HepG2 (cell line): ENCODE data around the gene SRP68. TPM values are rescaled to one million over a fixed set of nuclear protein-coding genes. Genes with fewer than 3 reads are reported as not detected.

Experiments used
- ATAD3A ChIP-seq: sonication (generic); formaldehyde crosslinking; IDR thresholded peaks from 2 replicates; pipeline ENCODE4 v1.4.0; 2020; ENCODE audit warnings: missing genetic modification reagents
- FOSL2 ChIP-seq: sonication (generic); formaldehyde crosslinking; IDR thresholded peaks from 2 replicates; pipeline ENCODE4 v1.4.0; 2020; ENCODE audit warnings: missing genetic modification reagents
- HNRNPK ChIP-seq: fragments of 200-400 bp; formaldehyde crosslinking; IDR thresholded peaks from 2 replicates; pipeline ENCODE4 v1.6.1; 2018; ENCODE audit warnings: low read length, low read depth, moderate library complexity, mild to moderate bottlenecking; ENCODE audit not compliant: poor library complexity, severe bottlenecking
- NR2C2 ChIP-seq: sonication (generic); formaldehyde crosslinking; IDR thresholded peaks from 2 replicates; pipeline ENCODE4 v1.4.0; 2020; ENCODE audit warnings: missing genetic modification reagents, mild to moderate bottlenecking, moderate library complexity, borderline replicate concordance
- REXO4 ChIP-seq: sonication (generic); formaldehyde crosslinking; IDR thresholded peaks from 2 replicates; pipeline ENCODE4 v1.8.0; 2022; ENCODE audit warnings: missing genetic modification reagents, mild to moderate bottlenecking, borderline replicate concordance
- RFX3 ChIP-seq: IDR thresholded peaks from 2 replicates; pipeline ENCODE4 v1.6.1; 2016; ENCODE audit warnings: missing biosample characterization, missing genetic modification reagents
- TEAD3 ChIP-seq: optimal IDR thresholded peaks from 2 replicates; pipeline ENCODE3; 2016; ENCODE audit warnings: borderline replicate concordance
- ZNF124 ChIP-seq: sonication (generic); formaldehyde crosslinking; IDR thresholded peaks from 2 replicates; pipeline ENCODE4 v1.4.0; 2020; ENCODE audit warnings: missing genetic modification reagents
- ZNF136 ChIP-seq: sonication (generic); formaldehyde crosslinking; IDR thresholded peaks from 2 replicates; pipeline ENCODE4 v1.8.1; 2022; ENCODE audit warnings: low read depth, mild to moderate bottlenecking, moderate library complexity, missing genetic modification reagents
- ZNF280D ChIP-seq: sonication (generic); formaldehyde crosslinking; IDR thresholded peaks from 2 replicates; pipeline ENCODE4 v1.5.1; 2020; ENCODE audit warnings: mild to moderate bottlenecking, missing genetic modification reagents
- polyA plus RNA-seq, 8 experiments: library from polyadenylated mRNA; depleted of rRNA in 3 of 8; stranded (reverse) in 7 of 8; unstranded in 1 of 8; fragments of >200 nt; fragmentation: Illumina TruSeq in 4 of 8; extraction: Trizol in 4 of 8; gene quantifications; 2 replicates each; pipeline versions ENCODE4 v1.2.1 to v1.2.3, GENCODE V29; 2011 to 2016; ENCODE audit warnings: low read depth in 4 of 8, missing spikeins in 1 of 8, mixed read lengths in 1 of 8; ENCODE audit not compliant: insufficient read depth in 1 of 8
- total RNA-seq, 5 experiments: library from RNA; depleted of rRNA; stranded (reverse); fragments of >200 nt; fragmentation: Illumina TruSeq; extraction: Trizol; gene quantifications; 2 replicates each; pipeline ENCODE4 v1.2.3, GENCODE V29; 2016; ENCODE audit warnings: low read depth in 1 of 5
- TF ChIP-seq, protein P1 (sequence below): sonication (generic); formaldehyde crosslinking; IDR thresholded peaks from 2 replicates; pipeline ENCODE4 v1.5.1; 2020; ENCODE audit warnings: mild to moderate bottlenecking, missing genetic modification reagents, borderline replicate concordance
- TF ChIP-seq, protein P2 (sequence below), 2 experiments: sonication (generic) in 1 of 2; formaldehyde crosslinking in 1 of 2; IDR thresholded peaks; 2 replicates each; pipeline versions ENCODE4 v1.6.1 to v1.9.0; 2014 to 2022; ENCODE audit warnings: antibody characterized with exemption in 1 of 2, borderline replicate concordance in 1 of 2, inconsistent platforms in 1 of 2, low read depth in 1 of 2, missing genetic modification reagents in 1 of 2

The SRP68 gene
- total and polyA plus RNA-seq, 2 of the 13 experiments (the other 11 are each of a cell fraction or from before 2014, with no cell fraction given): 39.8 to 74.3 TPM

DNA sequence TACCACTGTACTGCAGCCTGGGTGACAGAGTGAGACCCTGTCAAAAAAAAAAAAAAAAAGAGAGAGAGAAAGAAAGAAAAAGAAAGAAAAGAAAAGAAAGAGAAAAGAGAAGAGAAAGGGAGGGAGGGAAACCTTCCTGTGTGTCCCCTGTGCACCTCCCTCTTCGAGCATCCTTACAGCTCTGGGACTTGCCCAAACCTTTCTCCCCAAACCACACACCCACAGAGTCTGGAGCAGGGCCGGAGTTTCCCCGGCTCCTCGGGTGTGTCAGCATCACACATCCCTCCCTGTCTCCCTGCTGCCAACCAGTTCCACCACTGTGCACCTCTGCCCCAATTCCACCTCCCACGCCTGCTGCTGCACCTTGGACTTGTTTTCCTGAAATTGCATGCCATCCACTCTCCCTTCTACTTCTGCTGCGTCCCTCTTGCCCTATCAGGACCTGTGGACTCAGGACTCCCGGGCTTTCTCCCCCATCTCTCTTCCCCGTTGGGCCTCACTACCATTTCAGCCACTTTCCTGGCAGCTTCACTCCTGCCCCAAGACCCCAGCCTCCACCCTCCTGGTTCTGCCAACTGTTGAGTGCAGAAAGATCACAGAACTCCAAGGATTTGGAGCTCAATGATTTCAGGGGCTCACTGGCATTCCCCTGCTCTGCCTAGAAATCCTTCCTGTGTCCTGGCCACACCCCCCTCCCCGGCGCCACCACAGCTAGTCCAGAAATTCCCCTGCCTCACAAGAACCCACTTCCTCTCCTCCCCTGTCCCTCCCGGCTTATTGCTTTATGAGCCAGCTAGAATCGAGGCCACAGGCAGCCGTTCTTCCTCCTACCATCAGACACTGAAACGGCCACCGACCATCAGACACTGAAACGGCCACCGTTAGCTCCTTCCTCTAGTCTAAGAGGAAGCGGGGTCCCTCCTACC, 75.4 kb downstream of the SRP68 start (continued):
- TF ChIP-seq, protein P1, sequence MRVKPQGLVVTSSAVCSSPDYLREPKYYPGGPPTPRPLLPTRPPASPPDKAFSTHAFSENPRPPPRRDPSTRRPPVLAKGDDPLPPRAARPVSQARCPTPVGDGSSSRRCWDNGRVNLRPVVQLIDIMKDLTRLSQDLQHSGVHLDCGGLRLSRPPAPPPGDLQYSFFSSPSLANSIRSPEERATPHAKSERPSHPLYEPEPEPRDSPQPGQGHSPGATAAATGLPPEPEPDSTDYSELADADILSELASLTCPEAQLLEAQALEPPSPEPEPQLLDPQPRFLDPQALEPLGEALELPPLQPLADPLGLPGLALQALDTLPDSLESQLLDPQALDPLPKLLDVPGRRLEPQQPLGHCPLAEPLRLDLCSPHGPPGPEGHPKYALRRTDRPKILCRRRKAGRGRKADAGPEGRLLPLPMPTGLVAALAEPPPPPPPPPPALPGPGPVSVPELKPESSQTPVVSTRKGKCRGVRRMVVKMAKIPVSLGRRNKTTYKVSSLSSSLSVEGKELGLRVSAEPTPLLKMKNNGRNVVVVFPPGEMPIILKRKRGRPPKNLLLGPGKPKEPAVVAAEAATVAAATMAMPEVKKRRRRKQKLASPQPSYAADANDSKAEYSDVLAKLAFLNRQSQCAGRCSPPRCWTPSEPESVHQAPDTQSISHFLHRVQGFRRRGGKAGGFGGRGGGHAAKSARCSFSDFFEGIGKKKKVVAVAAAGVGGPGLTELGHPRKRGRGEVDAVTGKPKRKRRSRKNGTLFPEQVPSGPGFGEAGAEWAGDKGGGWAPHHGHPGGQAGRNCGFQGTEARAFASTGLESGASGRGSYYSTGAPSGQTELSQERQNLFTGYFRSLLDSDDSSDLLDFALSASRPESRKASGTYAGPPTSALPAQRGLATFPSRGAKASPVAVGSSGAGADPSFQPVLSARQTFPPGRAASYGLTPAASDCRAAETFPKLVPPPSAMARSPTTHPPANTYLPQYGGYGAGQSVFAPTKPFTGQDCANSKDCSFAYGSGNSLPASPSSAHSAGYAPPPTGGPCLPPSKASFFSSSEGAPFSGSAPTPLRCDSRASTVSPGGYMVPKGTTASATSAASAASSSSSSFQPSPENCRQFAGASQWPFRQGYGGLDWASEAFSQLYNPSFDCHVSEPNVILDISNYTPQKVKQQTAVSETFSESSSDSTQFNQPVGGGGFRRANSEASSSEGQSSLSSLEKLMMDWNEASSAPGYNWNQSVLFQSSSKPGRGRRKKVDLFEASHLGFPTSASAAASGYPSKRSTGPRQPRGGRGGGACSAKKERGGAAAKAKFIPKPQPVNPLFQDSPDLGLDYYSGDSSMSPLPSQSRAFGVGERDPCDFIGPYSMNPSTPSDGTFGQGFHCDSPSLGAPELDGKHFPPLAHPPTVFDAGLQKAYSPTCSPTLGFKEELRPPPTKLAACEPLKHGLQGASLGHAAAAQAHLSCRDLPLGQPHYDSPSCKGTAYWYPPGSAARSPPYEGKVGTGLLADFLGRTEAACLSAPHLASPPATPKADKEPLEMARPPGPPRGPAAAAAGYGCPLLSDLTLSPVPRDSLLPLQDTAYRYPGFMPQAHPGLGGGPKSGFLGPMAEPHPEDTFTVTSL: peak; percentile 70; the same call in 1 of the 2 replicates
- TF ChIP-seq NR2C2 (CRISPR knock-in tag) (0 out of 2 replicates have a peak, but pooled peaks have one; percentile 36), FOSL2 (CRISPR knock-in tag) (peak; percentile 45; the same call in 1 of the 2 replicates), ZNF136 (CRISPR knock-in tag) (0 out of 2 replicates have a peak, but pooled peaks have one; percentile 69), ZNF280D (CRISPR knock-in tag) (0 out of 2 replicates have a peak, but pooled peaks have one; percentile 54), ATAD3A (no peak), HNRNPK (no peak), RFX3 (CRISPR knock-in tag) (no peak), ZNF124 (CRISPR knock-in tag) (peak; percentile 87; the same call in 1 of the 2 replicates), REXO4 (CRISPR knock-in tag) (no peak), TEAD3 (CRISPR knock-in tag) (peak; percentile 95)
- TF ChIP-seq, protein P2, sequence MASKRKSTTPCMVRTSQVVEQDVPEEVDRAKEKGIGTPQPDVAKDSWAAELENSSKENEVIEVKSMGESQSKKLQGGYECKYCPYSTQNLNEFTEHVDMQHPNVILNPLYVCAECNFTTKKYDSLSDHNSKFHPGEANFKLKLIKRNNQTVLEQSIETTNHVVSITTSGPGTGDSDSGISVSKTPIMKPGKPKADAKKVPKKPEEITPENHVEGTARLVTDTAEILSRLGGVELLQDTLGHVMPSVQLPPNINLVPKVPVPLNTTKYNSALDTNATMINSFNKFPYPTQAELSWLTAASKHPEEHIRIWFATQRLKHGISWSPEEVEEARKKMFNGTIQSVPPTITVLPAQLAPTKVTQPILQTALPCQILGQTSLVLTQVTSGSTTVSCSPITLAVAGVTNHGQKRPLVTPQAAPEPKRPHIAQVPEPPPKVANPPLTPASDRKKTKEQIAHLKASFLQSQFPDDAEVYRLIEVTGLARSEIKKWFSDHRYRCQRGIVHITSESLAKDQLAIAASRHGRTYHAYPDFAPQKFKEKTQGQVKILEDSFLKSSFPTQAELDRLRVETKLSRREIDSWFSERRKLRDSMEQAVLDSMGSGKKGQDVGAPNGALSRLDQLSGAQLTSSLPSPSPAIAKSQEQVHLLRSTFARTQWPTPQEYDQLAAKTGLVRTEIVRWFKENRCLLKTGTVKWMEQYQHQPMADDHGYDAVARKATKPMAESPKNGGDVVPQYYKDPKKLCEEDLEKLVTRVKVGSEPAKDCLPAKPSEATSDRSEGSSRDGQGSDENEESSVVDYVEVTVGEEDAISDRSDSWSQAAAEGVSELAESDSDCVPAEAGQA (IDR thresholded peaks at IDR 0.05; ENCODE audit: low read depth): 0 out of 2 replicates have a peak, but pooled peaks have one; percentile 20
- TF ChIP-seq, protein P2 (CRISPR knock-in tag; IDR thresholded peaks at IDR 0.05; ENCODE audit: borderline replicate concordance): no peak
